NCI-H82 (cell line): Measurements from ENCODE around the gene SDHB.

Source experiments
- DNase-seq: peaks from one replicate; lab custom pipeline; 2025; lab: John Stamatoyannopoulos, UW

SDHB gene

GRCh38 chr1:17045634-17046333 lies 8.0 kb downstream of the SDHB start:
- peak; percentile 67 for DNase-seq

- DNase-seq, result no peak
Observed at GRCh38 chr1:17045150-17045549, 8.7 kb downstream of the SDHB start.

- DNase-seq, result no peak
Observed at GRCh38 chr1:17043676-17044075, 10.2 kb downstream of the SDHB start.

GRCh38 chr1:17040135-17040534 lies 13.7 kb downstream of the SDHB start:
- DNase-seq, result no peak

- DNase-seq, result no peak
Observed at GRCh38 chr1:17039522-17039921, 14.3 kb downstream of the SDHB start.

- DNase-seq, result no peak
Observed at GRCh38 chr1:17033481-17033880, 20.4 kb downstream of the SDHB start.

GRCh38 chr1:17032741-17033140 lies 21.1 kb downstream of the SDHB start:
- no peak for DNase-seq

GRCh38 chr1:17031436-17031835 lies 22.4 kb downstream of the SDHB start:
- DNase-seq, result peak; percentile 69

- no peak for DNase-seq
Observed at GRCh38 chr1:17030206-17030605, 23.6 kb downstream of the SDHB start.

GRCh38 chr1:17028662-17029188 lies 25.1 kb downstream of the SDHB start:
- no peak for DNase-seq

GRCh38 chr1:17027900-17028299 lies 25.9 kb downstream of the SDHB start:
- no peak for DNase-seq

GRCh38 chr1:17027403-17027802 lies 26.4 kb downstream of the SDHB start:
- DNase-seq, result no peak

GRCh38 chr1:17024721-17025120 lies 29.1 kb downstream of the SDHB start:
- DNase-seq, result no peak

- DNase-seq, result no peak
Observed at GRCh38 chr1:17023573-17023972, 30.3 kb downstream of the SDHB start.

- no peak for DNase-seq
Observed at GRCh38 chr1:17023102-17023501, 30.7 kb downstream of the SDHB start.

GRCh38 chr1:17021896-17022295 lies 31.9 kb downstream of the SDHB start:
- DNase-seq, result no peak

GRCh38 chr1:17020502-17020901 lies 33.3 kb downstream of the SDHB start:
- DNase-seq, result no peak

GRCh38 chr1:17018849-17019248 lies 35.0 kb downstream of the SDHB start:
- no peak for DNase-seq

GRCh38 chr1:17017435-17017834 lies 36.4 kb downstream of the SDHB start:
- DNase-seq, result no peak

GRCh38 chr1:17016317-17016661 lies 37.5 kb downstream of the SDHB start:
- no peak for DNase-seq

- DNase-seq, result no peak
Observed at GRCh38 chr1:17014671-17015567, 38.9 kb downstream of the SDHB start.

- no peak for DNase-seq
Observed at GRCh38 chr1:17013491-17014320, 40.1 kb downstream of the SDHB start.
